ENCODE data around the gene RAB13. TPM values are rescaled to one million over a fixed set of nuclear protein-coding genes. Genes with fewer than 3 reads are reported as not detected.

The RAB13 gene
- total and polyA plus RNA-seq, 2 of the 13 experiments (the other 11 are each of a cell fraction or from before 2014, with no cell fraction given) = 15.9 to 24.7 TPM

DNA sequence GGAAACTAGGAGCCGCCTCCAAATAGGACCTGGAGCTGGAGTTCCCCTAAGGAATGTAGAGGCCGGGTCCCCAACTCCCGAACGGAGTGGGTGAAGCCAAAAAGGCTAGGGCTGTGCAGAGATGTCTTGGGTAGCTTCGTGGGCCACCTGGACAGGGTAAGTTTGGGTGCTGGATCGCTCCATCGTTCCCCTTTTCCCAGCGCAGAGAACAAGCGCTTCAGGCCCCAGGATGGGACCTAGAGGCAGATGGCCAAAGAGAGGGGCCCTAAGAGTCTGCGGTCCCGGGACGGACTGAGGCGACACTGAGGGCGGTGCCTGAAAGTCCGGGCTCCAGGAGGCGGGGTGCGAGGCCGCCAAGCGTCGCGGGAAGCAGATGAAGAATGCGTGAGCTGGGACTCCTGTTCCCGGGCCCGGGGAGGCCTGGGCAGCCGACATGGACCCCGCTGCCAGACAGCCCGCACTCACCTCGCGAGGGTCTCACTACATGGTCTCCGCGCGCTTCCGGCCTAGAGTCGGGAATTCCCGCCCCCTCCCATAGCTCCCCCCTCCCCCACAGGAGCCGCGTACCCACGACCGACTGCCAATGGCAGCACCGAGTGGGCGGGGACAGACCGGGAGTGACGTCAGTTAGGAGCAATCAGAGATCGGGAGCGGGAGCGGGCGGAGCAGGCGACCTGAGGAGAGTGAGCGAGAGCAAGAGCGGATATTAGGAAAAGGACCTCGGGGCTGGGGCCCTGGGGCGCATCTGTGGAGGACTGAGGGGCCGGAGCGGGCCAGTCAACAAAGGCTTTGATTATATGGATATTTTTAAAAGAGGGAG lies 22.9 kb downstream of the RAB13 start, which contains the start of gene SLC39A1 (continued):
- peak; percentile 68; the same call in 1 of the 2 replicates for TF ChIP-seq SNAPC4 (CRISPR knock-in tag; IDR thresholded peaks at IDR 0.05)
- TF ChIP-seq KDM2A (CRISPR knock-in tag; IDR thresholded peaks at IDR 0.05; ENCODE audit: borderline replicate concordance, low read depth) = no peak; the same call in 1 of the 2 replicates
- TF ChIP-seq, protein P1, sequence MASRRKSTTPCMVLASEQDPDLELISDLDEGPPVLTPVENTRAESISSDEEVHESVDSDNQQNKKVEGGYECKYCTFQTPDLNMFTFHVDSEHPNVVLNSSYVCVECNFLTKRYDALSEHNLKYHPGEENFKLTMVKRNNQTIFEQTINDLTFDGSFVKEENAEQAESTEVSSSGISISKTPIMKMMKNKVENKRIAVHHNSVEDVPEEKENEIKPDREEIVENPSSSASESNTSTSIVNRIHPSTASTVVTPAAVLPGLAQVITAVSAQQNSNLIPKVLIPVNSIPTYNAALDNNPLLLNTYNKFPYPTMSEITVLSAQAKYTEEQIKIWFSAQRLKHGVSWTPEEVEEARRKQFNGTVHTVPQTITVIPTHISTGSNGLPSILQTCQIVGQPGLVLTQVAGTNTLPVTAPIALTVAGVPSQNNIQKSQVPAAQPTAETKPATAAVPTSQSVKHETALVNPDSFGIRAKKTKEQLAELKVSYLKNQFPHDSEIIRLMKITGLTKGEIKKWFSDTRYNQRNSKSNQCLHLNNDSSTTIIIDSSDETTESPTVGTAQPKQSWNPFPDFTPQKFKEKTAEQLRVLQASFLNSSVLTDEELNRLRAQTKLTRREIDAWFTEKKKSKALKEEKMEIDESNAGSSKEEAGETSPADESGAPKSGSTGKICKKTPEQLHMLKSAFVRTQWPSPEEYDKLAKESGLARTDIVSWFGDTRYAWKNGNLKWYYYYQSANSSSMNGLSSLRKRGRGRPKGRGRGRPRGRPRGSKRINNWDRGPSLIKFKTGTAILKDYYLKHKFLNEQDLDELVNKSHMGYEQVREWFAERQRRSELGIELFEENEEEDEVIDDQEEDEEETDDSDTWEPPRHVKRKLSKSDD (CRISPR knock-in tag; IDR thresholded peaks at IDR 0.05; ENCODE audit: low read depth) = no peak
- peak; percentile 49; the same call in 1 of the 2 replicates for TF ChIP-seq HDAC1 (CRISPR knock-in tag; IDR thresholded peaks at IDR 0.05)
- TF ChIP-seq YY1 (IDR thresholded peaks at IDR 0.05; ENCODE audit: insufficient read depth, insufficient replicate concordance, low read depth, low read length) = peak; percentile 72
- TF ChIP-seq TIGD3 (CRISPR knock-in tag; IDR thresholded peaks at IDR 0.05; ENCODE audit: borderline replicate concordance) = peak; percentile 79; the same call in 1 of the 2 replicates
- TF ChIP-seq, protein P2, sequence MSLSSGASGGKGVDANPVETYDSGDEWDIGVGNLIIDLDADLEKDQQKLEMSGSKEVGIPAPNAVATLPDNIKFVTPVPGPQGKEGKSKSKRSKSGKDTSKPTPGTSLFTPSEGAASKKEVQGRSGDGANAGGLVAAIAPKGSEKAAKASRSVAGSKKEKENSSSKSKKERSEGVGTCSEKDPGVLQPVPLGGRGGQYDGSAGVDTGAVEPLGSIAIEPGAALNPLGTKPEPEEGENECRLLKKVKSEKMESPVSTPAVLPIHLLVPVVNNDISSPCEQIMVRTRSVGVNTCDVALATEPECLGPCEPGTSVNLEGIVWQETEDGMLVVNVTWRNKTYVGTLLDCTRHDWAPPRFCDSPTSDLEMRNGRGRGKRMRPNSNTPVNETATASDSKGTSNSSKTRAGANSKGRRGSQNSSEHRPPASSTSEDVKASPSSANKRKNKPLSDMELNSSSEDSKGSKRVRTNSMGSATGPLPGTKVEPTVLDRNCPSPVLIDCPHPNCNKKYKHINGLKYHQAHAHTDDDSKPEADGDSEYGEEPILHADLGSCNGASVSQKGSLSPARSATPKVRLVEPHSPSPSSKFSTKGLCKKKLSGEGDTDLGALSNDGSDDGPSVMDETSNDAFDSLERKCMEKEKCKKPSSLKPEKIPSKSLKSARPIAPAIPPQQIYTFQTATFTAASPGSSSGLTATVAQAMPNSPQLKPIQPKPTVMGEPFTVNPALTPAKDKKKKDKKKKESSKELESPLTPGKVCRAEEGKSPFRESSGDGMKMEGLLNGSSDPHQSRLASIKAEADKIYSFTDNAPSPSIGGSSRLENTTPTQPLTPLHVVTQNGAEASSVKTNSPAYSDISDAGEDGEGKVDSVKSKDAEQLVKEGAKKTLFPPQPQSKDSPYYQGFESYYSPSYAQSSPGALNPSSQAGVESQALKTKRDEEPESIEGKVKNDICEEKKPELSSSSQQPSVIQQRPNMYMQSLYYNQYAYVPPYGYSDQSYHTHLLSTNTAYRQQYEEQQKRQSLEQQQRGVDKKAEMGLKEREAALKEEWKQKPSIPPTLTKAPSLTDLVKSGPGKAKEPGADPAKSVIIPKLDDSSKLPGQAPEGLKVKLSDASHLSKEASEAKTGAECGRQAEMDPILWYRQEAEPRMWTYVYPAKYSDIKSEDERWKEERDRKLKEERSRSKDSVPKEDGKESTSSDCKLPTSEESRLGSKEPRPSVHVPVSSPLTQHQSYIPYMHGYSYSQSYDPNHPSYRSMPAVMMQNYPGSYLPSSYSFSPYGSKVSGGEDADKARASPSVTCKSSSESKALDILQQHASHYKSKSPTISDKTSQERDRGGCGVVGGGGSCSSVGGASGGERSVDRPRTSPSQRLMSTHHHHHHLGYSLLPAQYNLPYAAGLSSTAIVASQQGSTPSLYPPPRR (CRISPR knock-in tag; IDR thresholded peaks at IDR 0.05; ENCODE audit: borderline replicate concordance) = peak; percentile 28; the same call in 1 of the 2 replicates
- TF ChIP-seq, protein P3, sequence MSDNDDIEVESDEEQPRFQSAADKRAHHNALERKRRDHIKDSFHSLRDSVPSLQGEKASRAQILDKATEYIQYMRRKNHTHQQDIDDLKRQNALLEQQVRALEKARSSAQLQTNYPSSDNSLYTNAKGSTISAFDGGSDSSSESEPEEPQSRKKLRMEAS (IDR thresholded peaks at IDR 0.05) = peak; percentile 59; the same call in 1 of the 2 replicates
- no peak for TF ChIP-seq ZFP36L2 (CRISPR knock-in tag; IDR thresholded peaks at IDR 0.05)
